Activated CD4-positive, alpha-beta T cell treated with anti-CD3 and anti-CD28 coated beads for 36 hours (primary cell): ENCODE results near the gene NPAS3. TPM values are rescaled to one million over a fixed set of nuclear protein-coding genes. Genes with fewer than 3 reads are reported as not detected.

Source experiments
- ATAC-seq: fragments of 200-7000 bp; cut with Tn5 transposase; one replicate; pipeline ENCODE4 v1.10.0; 2021; ENCODE audit warnings: mild to moderate bottlenecking, moderate library complexity
- CTCF ChIA-PET: fragments of 350-600 bp; sonication (Branson Sonifier 250); formaldehyde crosslinking; loops from one replicate; lab custom pipeline; 2021; ENCODE audit warnings: antibody characterized with exemption; lab: Charles Lee
- POLR2A ChIA-PET: fragments of 350-600 bp; sonication (Branson Sonifier 250); formaldehyde crosslinking; loops from one replicate; lab custom pipeline; 2021; ENCODE audit warnings: antibody characterized with exemption, inconsistent platforms; lab: Charles Lee
- DNase-seq: peaks from one replicate; pipeline ENCODE4 v3.0.0-alpha.2; 2020
- H3K27ac Mint-ChIP-seq: one replicate; pipeline ENCODE4 v1.8.0; 2021; ENCODE audit warnings: mixed read lengths
- H3K27me3 Mint-ChIP-seq: one replicate; pipeline ENCODE4 v1.8.0; 2021; ENCODE audit warnings: mixed read lengths
- H3K36me3 Mint-ChIP-seq: one replicate; pipeline ENCODE4 v1.8.0; 2021; ENCODE audit warnings: low read depth, mixed read lengths
- H3K4me1 Mint-ChIP-seq: one replicate; pipeline ENCODE4 v1.8.0; 2021; ENCODE audit warnings: mixed read lengths
- H3K4me3 Mint-ChIP-seq: one replicate; pipeline ENCODE4 v1.8.0; 2021; ENCODE audit warnings: mild to moderate bottlenecking, moderate library complexity, mixed read lengths
- H3K9me3 Mint-ChIP-seq: one replicate; pipeline ENCODE4 v1.8.0; 2021; ENCODE audit warnings: low read depth, mixed read lengths
- intact Hi-C, 2 experiments: fragments of 100-400 bp; cut with DNase I in 1 of 2; cut with micrococcal nuclease in 1 of 2; formaldehyde crosslinking; loops; one replicate each; pipeline versions ENCODE4 v1.14.2 to v1.15.1; 2022 to 2024; cut with DNase I, micrococcal nuclease
- total RNA-seq, 2 experiments: library from RNA; stranded (reverse); gene quantifications; one replicate each; pipeline ENCODE4 v1.2.3, GENCODE V29; 2021

NPAS3 gene
- total RNA-seq, 2 experiments from 2014 or later = not detected

DNA sequence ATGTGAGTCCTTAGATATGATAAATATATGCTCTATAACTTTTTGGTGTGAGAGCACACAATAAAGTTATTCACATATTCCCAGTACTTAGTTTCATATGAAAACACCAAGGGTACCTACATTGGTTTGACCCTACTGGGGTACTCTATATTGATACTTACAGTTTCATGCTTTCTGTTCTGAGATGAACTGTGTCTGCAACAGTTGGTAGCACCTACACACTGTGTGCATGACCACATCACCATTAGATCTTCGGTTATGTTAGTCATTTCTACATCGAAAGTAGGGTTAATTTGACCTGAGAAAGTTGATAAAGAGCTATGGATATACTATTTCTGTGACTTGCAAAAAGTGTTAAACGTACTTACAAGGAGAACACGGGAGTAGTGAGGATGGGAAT is 337.2 kb downstream of the NPAS3 start:
- H3K9me3 Mint-ChIP-seq = peaks cover 1% of the 10 kb centered on the region
- H3K27me3 Mint-ChIP-seq = no peaks in the 10 kb centered on the region
- no peak for DNase-seq
- no peaks in the 10 kb centered on the region for H3K36me3 Mint-ChIP-seq
- no peak for ATAC-seq
- no peaks in the 10 kb centered on the region for H3K4me1 Mint-ChIP-seq
- ChIA-PET POLR2A (no interaction called here), CTCF (no interaction called here)
- H3K4me3 Mint-ChIP-seq = no peak overlapping the region
- intact Hi-C loops = no loop called here
- no peak overlapping the region for H3K27ac Mint-ChIP-seq

DNA sequence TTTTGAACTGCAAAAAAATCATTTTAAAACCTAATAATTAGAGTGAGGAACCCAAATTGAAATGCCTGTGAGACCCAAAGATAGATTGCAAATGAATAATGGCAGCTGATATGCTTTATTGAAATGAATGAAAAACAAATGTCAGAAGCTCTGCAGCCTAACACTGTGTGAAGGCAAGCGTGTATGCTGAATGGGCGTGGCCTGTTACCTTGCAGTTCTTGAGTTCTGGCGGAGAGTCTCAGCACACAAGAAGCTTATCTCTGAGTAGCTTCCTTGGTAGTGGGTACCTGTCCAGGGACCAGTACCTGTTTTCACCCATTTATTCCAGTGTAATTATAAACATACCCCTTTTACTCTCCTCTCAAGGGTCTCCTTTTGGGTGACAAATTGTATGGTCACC is 341.2 kb downstream of the NPAS3 start:
- intact Hi-C loops = no loop called here
- Mint-ChIP-seq H3K4me1 (no peaks in the 10 kb centered on the region), H3K27me3 (no peaks in the 10 kb centered on the region), H3K27ac (no peak overlapping the region), H3K4me3 (no peak overlapping the region), H3K36me3 (no peaks in the 10 kb centered on the region), H3K9me3 (no peaks in the 10 kb centered on the region)
- ChIA-PET POLR2A (no interaction called here), CTCF (no interaction called here)
- DNase-seq = no peak
- no peak for ATAC-seq

DNA sequence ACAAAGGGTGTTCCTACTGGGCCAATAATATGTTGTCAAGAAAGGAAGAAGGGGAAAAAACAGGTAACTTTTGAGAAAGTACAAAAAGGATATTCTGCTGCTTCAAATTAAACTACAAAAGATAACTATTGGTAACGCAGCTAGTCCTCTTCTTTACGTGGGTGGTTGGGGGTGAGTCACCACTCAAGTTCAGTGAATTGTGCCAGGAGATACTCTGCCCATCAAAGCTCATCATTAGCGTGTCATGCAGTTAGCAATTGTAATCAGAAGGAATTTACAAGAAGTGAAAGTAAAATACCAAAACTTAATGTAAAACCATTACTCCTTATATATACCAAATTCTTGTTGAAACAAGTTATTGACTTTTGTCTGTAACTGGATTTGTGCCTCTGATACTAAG is 342.0 kb downstream of the NPAS3 start:
- no peak for ATAC-seq
- ChIA-PET POLR2A (no interaction called here), CTCF (no interaction called here)
- no peak overlapping the region for H3K4me3 Mint-ChIP-seq
- H3K4me1 Mint-ChIP-seq = no peaks in the 10 kb centered on the region
- no peaks in the 10 kb centered on the region for H3K27me3 Mint-ChIP-seq
- no peak overlapping the region for H3K27ac Mint-ChIP-seq
- H3K36me3 Mint-ChIP-seq = no peaks in the 10 kb centered on the region
- no peaks in the 10 kb centered on the region for H3K9me3 Mint-ChIP-seq
- no peak for DNase-seq
- intact Hi-C loops = no loop called here

DNA sequence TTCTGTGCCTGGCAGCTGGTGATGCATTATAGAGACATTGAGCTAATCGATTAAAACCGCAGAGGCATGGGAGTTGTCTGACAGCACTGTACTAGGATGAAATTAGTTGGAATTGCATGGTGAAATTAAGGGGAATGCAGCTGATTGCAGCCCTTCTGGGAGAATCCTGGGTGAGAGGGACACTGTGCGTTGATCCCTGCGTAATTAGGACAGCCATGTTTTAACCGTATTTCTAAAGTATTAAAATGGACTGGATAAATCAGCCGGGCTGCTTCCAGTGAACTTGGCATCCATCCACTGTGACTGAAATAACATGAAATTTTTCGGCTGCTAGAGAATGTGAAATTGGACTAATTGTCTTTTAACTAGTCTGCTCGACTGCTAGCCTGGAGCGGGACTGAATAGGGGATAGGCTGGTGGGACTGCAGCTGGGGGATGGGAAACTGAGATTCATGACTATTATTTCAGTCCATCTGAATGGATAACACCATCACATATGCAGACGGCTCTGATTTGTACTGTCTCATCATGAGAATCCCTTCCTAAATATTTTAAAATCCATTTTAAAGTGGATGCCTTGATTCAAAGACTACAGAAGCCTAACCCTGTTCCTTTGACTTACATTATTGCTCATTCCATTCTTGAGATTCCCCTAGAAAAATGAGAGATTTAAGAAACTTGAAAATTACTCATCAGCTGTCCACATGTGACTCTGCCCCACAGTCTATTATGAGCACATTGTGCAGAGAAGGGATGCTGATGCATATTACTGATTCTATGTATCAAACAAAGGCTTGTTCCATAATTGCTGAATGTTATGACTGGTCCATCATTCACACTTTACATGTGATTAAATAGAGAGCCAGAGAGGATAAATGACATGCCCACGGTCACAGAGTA is 343.9 kb downstream of the NPAS3 start:
- H3K27ac Mint-ChIP-seq = no peak overlapping the region
- no peaks in the 10 kb centered on the region for H3K36me3 Mint-ChIP-seq
- POLR2A ChIA-PET = no interaction called here
- H3K4me3 Mint-ChIP-seq = no peak overlapping the region
- no peaks in the 10 kb centered on the region for H3K4me1 Mint-ChIP-seq
- CTCF ChIA-PET = interaction anchor here (0.5 kb wide), 1 partner anchor 456 kb away, joined by 3 read pairs; no protein-coding TSS in a partner anchor
- intact Hi-C loops = no loop called here
- ATAC-seq (no peak), DNase-seq (no peak)
- H3K9me3 Mint-ChIP-seq = no peaks in the 10 kb centered on the region
- no peaks in the 10 kb centered on the region for H3K27me3 Mint-ChIP-seq

DNA sequence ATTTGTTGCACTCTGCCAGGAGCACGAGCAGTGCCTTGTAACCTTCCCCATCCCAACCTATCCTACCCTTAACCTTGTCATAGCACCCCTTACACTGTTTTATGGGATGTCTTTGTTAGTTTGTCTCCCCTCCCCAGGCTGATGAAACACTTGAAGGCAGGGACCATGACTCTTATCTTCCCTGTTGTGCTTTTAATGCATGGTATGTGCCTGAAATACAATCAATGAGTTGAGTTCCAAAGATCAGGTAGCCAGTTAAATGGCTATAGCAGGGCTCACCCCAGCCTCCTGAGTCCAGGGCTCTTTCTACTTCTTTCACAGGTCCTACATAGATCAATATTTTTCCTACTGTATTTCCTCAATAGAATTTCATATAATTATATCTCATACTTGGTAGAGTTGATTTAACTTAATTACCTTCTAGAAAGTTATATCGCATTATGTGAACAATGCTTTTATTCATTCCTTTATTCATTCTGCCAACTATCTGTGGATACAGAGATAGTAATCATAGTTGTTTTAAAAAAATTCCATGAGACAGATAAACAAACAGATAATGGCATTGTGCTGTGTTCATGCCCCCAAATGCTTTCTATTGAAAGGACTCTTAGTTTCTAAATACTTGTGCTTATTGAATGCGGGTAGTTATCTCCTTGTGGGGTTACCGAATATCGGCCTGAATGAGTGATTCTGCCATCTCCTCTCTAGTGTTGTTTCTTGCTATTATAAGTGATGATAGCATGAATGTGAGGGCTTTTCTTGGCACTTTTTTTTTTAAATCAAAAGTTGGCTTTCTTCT is 347.4 kb downstream of the NPAS3 start:
- POLR2A ChIA-PET = no interaction called here
- no peak for DNase-seq
- no peaks in the 10 kb centered on the region for H3K36me3 Mint-ChIP-seq
- ATAC-seq = no peak
- no peaks in the 10 kb centered on the region for H3K27me3 Mint-ChIP-seq
- H3K4me3 Mint-ChIP-seq = no peak overlapping the region
- H3K27ac Mint-ChIP-seq = no peak overlapping the region
- CTCF ChIA-PET = no interaction called here
- H3K9me3 Mint-ChIP-seq = no peaks in the 10 kb centered on the region
- no peaks in the 10 kb centered on the region for H3K4me1 Mint-ChIP-seq
- intact Hi-C loops = no loop called here

DNA sequence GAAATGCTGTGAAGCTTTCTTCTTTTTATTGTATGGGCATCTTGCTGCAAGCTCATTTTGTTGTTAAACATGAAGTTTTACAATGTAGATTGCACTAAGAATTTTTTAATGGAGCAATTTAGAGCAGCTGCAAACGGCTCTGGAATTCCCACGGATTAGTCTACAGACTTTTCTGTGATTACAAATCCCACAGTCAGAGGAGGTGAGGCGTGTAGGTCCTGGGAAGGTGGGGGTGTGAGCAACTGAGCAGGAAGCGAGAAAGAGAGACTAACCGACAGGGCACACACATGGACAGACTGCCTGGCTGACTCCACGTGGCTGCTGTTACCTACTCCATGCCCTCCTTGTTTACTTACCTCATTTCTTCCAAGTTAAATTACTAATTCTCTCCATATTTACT is 348.5 kb downstream of the NPAS3 start:
- ATAC-seq (no peak), DNase-seq (no peak)
- no peaks in the 10 kb centered on the region for H3K9me3 Mint-ChIP-seq
- ChIA-PET CTCF (no interaction called here), POLR2A (no interaction called here)
- no peak overlapping the region for H3K4me3 Mint-ChIP-seq
- no peaks in the 10 kb centered on the region for H3K4me1 Mint-ChIP-seq
- H3K27ac Mint-ChIP-seq = no peak overlapping the region
- H3K36me3 Mint-ChIP-seq = no peaks in the 10 kb centered on the region
- no peaks in the 10 kb centered on the region for H3K27me3 Mint-ChIP-seq
- intact Hi-C loops = no loop called here

DNA sequence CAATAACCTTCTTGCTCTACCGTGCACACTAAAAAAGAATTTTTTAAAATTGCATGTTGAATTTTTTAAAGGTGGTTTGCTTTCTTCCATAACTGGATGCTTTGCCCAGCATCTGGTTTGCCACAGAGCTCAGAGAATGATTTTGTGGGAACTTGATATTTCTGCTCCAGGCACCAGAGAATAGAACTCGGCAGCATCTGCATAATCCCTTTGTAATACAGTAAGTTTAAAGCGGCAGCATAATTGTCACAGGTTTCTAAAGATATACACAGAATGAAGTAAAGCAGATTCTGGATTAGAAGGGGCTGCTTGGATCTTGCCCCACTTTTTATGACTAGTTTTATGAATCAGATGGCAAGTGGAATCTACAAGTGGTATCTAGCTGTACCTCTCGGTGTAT is 352.0 kb downstream of the NPAS3 start:
- Mint-ChIP-seq H3K27ac (no peak overlapping the region), H3K9me3 (no peaks in the 10 kb centered on the region), H3K27me3 (no peaks in the 10 kb centered on the region), H3K4me1 (no peaks in the 10 kb centered on the region), H3K36me3 (no peaks in the 10 kb centered on the region), H3K4me3 (no peak overlapping the region)
- DNase-seq (no peak), ATAC-seq (no peak)
- ChIA-PET CTCF (no interaction called here), POLR2A (no interaction called here)
- intact Hi-C loops = no loop called here

DNA sequence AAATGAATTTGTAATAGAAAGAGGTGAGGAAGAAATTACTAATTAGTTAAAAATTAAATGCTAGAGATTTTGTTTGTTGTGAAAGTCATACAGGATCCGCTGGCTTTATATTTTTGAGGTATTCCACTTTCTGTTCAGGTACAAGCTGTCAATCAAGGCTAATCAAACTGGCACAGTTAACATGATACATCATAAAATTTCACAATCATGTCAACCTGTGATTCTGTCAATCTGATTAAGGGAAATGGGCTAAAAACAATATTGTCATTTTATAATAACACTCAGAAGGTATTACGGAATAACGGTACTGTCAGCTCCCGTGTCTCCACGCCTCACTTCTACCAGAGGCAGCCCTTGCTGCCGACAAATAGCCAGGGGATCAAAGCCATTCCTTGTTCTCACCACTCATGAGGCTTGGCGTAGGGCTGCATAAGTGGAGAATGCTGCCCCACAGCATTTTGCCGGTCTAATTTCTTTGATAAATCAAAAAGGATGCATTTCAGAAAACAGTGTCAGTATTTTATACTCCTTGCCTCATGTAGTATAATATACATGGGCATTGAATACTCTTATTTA is 352.9 kb downstream of the NPAS3 start:
- ChIA-PET CTCF (no interaction called here), POLR2A (no interaction called here)
- H3K9me3 Mint-ChIP-seq = no peaks in the 10 kb centered on the region
- DNase-seq (no peak), ATAC-seq (no peak)
- no peaks in the 10 kb centered on the region for H3K4me1 Mint-ChIP-seq
- H3K27ac Mint-ChIP-seq = no peak overlapping the region
- no peak overlapping the region for H3K4me3 Mint-ChIP-seq
- H3K36me3 Mint-ChIP-seq = no peaks in the 10 kb centered on the region
- H3K27me3 Mint-ChIP-seq = no peaks in the 10 kb centered on the region
- intact Hi-C loops = no loop called here

DNA sequence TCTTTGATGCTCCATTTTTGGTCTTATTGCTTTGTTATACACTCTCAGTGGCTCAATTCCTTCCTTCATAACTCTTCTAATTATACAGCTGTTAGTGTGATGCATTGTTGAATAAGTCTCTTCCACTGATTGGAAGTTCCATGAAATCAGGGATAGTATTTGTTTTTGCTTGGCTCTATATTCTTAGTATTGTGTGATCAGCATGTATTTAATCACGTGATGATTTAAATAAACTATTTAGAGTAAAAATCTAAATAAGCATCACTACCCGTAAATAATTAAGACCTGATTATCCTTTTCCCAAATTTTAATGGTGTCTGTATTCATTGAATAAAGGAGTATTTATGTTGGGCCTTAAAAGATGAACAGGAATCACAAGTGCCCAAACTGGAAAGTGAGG is 355.7 kb downstream of the NPAS3 start:
- DNase-seq (no peak), ATAC-seq (no peak)
- POLR2A ChIA-PET = no interaction called here
- no peaks in the 10 kb centered on the region for H3K36me3 Mint-ChIP-seq
- no peaks in the 10 kb centered on the region for H3K9me3 Mint-ChIP-seq
- H3K4me3 Mint-ChIP-seq = no peak overlapping the region
- CTCF ChIA-PET = no interaction called here
- intact Hi-C loops = no loop called here
- H3K27me3 Mint-ChIP-seq = no peaks in the 10 kb centered on the region
- H3K4me1 Mint-ChIP-seq = no peaks in the 10 kb centered on the region
- no peak overlapping the region for H3K27ac Mint-ChIP-seq

DNA sequence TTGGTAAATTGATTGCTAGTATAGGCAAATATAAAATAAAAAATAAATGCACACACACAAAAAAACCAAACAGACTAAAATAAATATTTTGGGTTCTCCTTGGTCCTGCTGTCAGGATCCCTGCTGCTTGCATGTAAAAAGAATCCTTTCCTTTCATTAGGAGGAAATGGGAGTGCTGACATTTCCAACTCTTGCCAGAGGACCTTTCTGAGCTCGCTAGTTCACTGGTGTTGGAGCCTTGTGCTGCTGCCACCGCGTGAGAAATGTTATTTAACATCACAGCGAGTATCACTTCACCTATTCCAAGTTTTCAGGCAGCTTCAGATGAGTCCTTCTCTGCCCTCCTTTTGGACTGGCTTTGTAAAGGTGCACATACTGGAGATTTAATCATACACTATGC is 358.9 kb downstream of the NPAS3 start:
- intact Hi-C loops = no loop called here
- Mint-ChIP-seq H3K9me3 (no peaks in the 10 kb centered on the region), H3K4me3 (no peak overlapping the region), H3K27me3 (no peaks in the 10 kb centered on the region), H3K4me1 (no peaks in the 10 kb centered on the region), H3K27ac (no peak overlapping the region), H3K36me3 (no peaks in the 10 kb centered on the region)
- DNase-seq (no peak), ATAC-seq (no peak)
- ChIA-PET POLR2A (no interaction called here), CTCF (no interaction called here)

DNA sequence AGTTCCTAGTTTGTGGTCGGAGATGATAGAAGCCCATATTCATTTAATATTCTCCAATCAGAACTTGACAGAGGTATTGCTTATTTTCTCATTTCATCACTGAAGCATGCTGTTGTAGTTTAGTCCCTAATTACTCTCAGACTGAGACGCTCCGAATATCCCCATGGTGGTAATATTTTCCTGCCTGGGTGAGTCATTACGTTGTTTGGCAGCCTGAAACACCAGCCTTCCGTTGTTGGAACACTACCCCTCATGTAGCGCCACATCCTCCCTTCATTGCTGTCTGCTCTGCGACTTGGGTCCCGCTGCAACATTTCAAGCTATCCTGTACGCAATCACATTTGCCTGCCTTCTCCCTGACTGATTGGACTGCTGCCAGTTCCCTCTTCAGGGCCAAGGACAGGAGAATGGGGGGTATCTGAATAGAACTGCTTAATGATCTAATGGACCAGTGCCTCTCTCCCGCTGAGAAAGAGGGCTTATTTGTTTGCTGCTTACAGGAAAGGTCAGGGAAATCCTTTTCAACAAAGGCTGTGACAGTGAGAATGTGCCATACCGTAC is 369.1 kb downstream of the NPAS3 start:
- no peak overlapping the region for H3K27ac Mint-ChIP-seq
- ATAC-seq (no peak), DNase-seq (no peak)
- H3K4me1 Mint-ChIP-seq = no peaks in the 10 kb centered on the region
- intact Hi-C loops = no loop called here
- ChIA-PET POLR2A (no interaction called here), CTCF (no interaction called here)
- H3K27me3 Mint-ChIP-seq = no peaks in the 10 kb centered on the region
- no peaks in the 10 kb centered on the region for H3K36me3 Mint-ChIP-seq
- no peaks in the 10 kb centered on the region for H3K9me3 Mint-ChIP-seq
- H3K4me3 Mint-ChIP-seq = no peak overlapping the region
